PC-3 (cell line): ENCODE data around the gene MAPK8IP1. TPM values are rescaled to one million over a fixed set of nuclear protein-coding genes. Genes with fewer than 3 reads are reported as not detected.

Source experiments
- ATAC-seq: fragments of 200-7000 bp; cut with Tn5 transposase; 2 replicates; pipeline ENCODE4 v1.9.1; 2020; ENCODE audit warnings: mild to moderate bottlenecking, moderate library complexity
- BruUV-seq: library from RNA; stranded (reverse); fragments of 400-500 nt; replicated peaks from 2 replicates; lab custom pipeline; 2021; lab: Mats Ljungman, UMichigan
- CTCF ChIA-PET: fragments of 300-600 bp; sonication (Branson Sonifier 250); formaldehyde crosslinking; loops from one replicate; lab custom pipeline; 2022; ENCODE audit warnings: antibody characterized with exemption; lab: Charles Lee
- POLR2A ChIA-PET: fragments of 300-600 bp; sonication (Branson Sonifier 250); formaldehyde crosslinking; loops from one replicate; lab custom pipeline; 2022; ENCODE audit warnings: antibody characterized with exemption; ENCODE audit not compliant: unreplicated experiment; lab: Charles Lee
- DNase-seq: peaks from one replicate; pipeline ENCODE4 v3.0.0-alpha.2; 2015
- H2AFZ ChIP-seq: fragments of 300-600 bp; sonication (generic); 2 replicates; pipeline ENCODE4 v1.6.0; 2016; ENCODE audit warnings: antibody characterized with exemption, low read length
- H3F3A ChIP-seq: fragments of 300-600 bp; sonication (generic); one replicate; pipeline ENCODE4 v1.6.0; 2017; ENCODE audit warnings: antibody characterized with exemption, low read length, control low read depth, mild to moderate bottlenecking; ENCODE audit not compliant: unreplicated experiment
- H3K27ac ChIP-seq: fragments of 300-600 bp; sonication (generic); 2 replicates; pipeline ENCODE4 v1.5.1; 2016; ENCODE audit warnings: mild to moderate bottlenecking, low read length
- H3K27me3 ChIP-seq: fragments of 300-600 bp; sonication (generic); 2 replicates; pipeline ENCODE4 v1.6.1; 2016; ENCODE audit warnings: low read length, mixed read lengths
- H3K36me3 ChIP-seq: fragments of 300-600 bp; sonication (generic); 2 replicates; pipeline ENCODE4 v1.6.1; 2016; ENCODE audit warnings: low read depth, mixed run types, low read length, mixed read lengths
- H3K4me1 ChIP-seq: fragments of 300-600 bp; sonication (generic); 2 replicates; pipeline ENCODE4 v1.5.1; 2016; ENCODE audit warnings: low read length; ENCODE audit not compliant: insufficient read depth
- H3K4me2 ChIP-seq: fragments of 300-600 bp; sonication (generic); 2 replicates; pipeline ENCODE4 v1.6.0; 2016; ENCODE audit warnings: low read length
- H3K4me3 ChIP-seq: fragments of 300-600 bp; sonication (generic); 2 replicates; pipeline ENCODE4 v1.5.1; 2016; ENCODE audit warnings: mild to moderate bottlenecking, low read length, mixed read lengths
- H3K79me2 ChIP-seq: fragments of 300-600 bp; sonication (generic); 2 replicates; pipeline ENCODE4 v1.6.1; 2017; ENCODE audit warnings: low read length, mixed read lengths
- H3K9ac ChIP-seq: fragments of 300-600 bp; sonication (generic); 2 replicates; pipeline ENCODE4 v1.6.0; 2016; ENCODE audit warnings: mild to moderate bottlenecking, low read length
- H3K9me2 ChIP-seq: fragments of 300-600 bp; sonication (generic); replicated peaks from 2 replicates; pipeline ENCODE4 v1.6.1; 2016; ENCODE audit warnings: mixed run types, low read length, mixed read lengths
- H3K9me3 ChIP-seq: fragments of 300-600 bp; sonication (generic); 2 replicates; pipeline ENCODE4 v1.6.1; 2016; ENCODE audit warnings: low read length, mixed read lengths
- H4K20me1 ChIP-seq: fragments of 300-600 bp; sonication (generic); 2 replicates; pipeline ENCODE4 v1.6.1; 2016; ENCODE audit warnings: low read length, mixed read lengths
- EZH2 ChIP-seq: fragments of 300-600 bp; sonication (generic); IDR thresholded peaks from one replicate; pipeline ENCODE4 v1.6.1; 2017; ENCODE audit warnings: antibody characterized with exemption, mild to moderate bottlenecking, low read length; ENCODE audit not compliant: unreplicated experiment
- EZH2phosphoT487 ChIP-seq: fragments of 300-600 bp; sonication (generic); IDR thresholded peaks from 2 replicates; pipeline ENCODE4 v1.6.1; 2018; ENCODE audit warnings: mild to moderate bottlenecking, antibody characterized with exemption, low read length, borderline replicate concordance
- intact Hi-C: fragments of 100-400 bp; cut with micrococcal nuclease; formaldehyde crosslinking; loops from 2 replicates; pipeline ENCODE4 v1.9.0; 2023
- total RNA-seq: library from RNA; depleted of rRNA; stranded (reverse); fragments of >200 nt; gene quantifications from 2 replicates; pipeline ENCODE4 v1.2.3, GENCODE V29; 2014
- TF ChIP-seq, protein P1 (sequence below): fragments of 300-600 bp; sonication (generic); conservative IDR thresholded peaks from 2 replicates; pipeline ENCODE4 v1.5.1; 2017; ENCODE audit warnings: antibody characterized with exemption, low read depth, mild to moderate bottlenecking, low read length

The MAPK8IP1 gene
- total RNA-seq, 1 experiment from 2014 or later, result 7.1 TPM

DNA sequence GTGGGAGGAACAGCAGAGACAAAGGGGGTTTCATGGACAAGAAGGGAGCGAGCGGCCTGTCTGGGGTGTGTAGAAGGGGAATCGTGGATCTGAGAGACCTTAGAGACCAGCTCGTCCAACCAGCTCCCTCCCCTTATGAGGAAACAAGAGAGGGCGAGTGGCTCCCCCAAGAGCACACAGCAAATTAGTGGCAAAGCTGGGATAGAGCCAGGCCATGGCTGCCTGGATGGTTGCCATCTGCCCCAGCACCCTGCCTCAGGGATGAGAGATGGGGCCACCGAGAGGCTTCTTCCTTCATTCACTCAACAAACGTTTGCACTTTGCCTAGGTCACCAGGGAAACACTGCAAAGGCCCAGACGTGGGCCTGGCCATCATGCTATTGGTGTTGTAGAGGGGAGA, 4.1 kb downstream of the MAPK8IP1 start:
- no peak overlapping the region for H3K4me2 ChIP-seq
- BruUV-seq, result no TSS peak
- intact Hi-C loops, result no loop called here
- no peaks in the 10 kb centered on the region for H3K79me2 ChIP-seq
- H3K4me3 ChIP-seq, result no peak overlapping the region
- TF ChIP-seq, protein P1, sequence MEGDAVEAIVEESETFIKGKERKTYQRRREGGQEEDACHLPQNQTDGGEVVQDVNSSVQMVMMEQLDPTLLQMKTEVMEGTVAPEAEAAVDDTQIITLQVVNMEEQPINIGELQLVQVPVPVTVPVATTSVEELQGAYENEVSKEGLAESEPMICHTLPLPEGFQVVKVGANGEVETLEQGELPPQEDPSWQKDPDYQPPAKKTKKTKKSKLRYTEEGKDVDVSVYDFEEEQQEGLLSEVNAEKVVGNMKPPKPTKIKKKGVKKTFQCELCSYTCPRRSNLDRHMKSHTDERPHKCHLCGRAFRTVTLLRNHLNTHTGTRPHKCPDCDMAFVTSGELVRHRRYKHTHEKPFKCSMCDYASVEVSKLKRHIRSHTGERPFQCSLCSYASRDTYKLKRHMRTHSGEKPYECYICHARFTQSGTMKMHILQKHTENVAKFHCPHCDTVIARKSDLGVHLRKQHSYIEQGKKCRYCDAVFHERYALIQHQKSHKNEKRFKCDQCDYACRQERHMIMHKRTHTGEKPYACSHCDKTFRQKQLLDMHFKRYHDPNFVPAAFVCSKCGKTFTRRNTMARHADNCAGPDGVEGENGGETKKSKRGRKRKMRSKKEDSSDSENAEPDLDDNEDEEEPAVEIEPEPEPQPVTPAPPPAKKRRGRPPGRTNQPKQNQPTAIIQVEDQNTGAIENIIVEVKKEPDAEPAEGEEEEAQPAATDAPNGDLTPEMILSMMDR, result no peak
- ChIA-PET CTCF (no interaction called here), POLR2A (no interaction called here)
- no peaks in the 10 kb centered on the region for H3K36me3 ChIP-seq
- H2AFZ ChIP-seq, result no peak overlapping the region
- no peak overlapping the region for H3K27ac ChIP-seq
- DNase-seq, result no peak
- no peaks in the 10 kb centered on the region for H3K4me1 ChIP-seq
- no peaks in the 10 kb centered on the region for H3F3A ChIP-seq
- no peak overlapping the region for H3K9ac ChIP-seq
- H3K9me3 ChIP-seq, result no peaks in the 10 kb centered on the region
- no peaks in the 10 kb centered on the region for H3K9me2 ChIP-seq
- no peaks in the 10 kb centered on the region for H4K20me1 ChIP-seq
- H3K27me3 ChIP-seq, result no peaks in the 10 kb centered on the region
- no peak for ATAC-seq

DNA sequence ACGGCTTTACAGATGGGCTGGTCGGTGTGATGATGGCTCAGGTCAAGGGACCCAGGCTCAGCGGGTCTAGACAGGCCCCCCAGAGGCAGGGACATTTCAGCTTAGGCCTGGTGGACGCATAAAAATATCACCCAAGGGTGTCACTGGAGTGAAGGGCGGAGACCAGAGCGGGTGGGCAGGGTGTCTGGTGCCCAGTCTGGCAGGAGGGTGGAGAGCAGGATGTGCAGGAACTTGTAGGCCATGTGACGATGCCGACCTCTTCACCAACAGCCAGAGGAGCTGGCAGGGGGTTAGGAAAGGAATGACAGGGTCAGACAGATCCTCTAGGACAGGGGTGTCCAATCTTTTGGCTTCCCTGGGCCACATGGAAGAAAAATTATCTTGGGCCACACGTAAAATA, 4.5 kb downstream of the MAPK8IP1 start:
- Histone ChIP-seq H3F3A (no peaks in the 10 kb centered on the region), H3K27me3 (no peaks in the 10 kb centered on the region), H3K4me3 (no peak overlapping the region), H3K9me2 (no peaks in the 10 kb centered on the region), H2AFZ (no peak overlapping the region), H3K4me2 (no peak overlapping the region), H3K9me3 (no peaks in the 10 kb centered on the region), H4K20me1 (no peaks in the 10 kb centered on the region), H3K4me1 (no peaks in the 10 kb centered on the region), H3K79me2 (no peaks in the 10 kb centered on the region), H3K9ac (no peak overlapping the region), H3K27ac (no peak overlapping the region), H3K36me3 (no peaks in the 10 kb centered on the region)
- TF ChIP-seq EZH2phosphoT487 (no peak), EZH2 (no peak)
- TF ChIP-seq, protein P1, result no peak
- no peak for DNase-seq
- ChIA-PET POLR2A (no interaction called here), CTCF (interaction anchor here (1.1 kb wide), 1 partner anchor 117 kb away, joined by 4 read pairs; no protein-coding TSS in a partner anchor)
- no peak for ATAC-seq
- intact Hi-C loops, result no loop called here
- BruUV-seq, result no TSS peak

DNA sequence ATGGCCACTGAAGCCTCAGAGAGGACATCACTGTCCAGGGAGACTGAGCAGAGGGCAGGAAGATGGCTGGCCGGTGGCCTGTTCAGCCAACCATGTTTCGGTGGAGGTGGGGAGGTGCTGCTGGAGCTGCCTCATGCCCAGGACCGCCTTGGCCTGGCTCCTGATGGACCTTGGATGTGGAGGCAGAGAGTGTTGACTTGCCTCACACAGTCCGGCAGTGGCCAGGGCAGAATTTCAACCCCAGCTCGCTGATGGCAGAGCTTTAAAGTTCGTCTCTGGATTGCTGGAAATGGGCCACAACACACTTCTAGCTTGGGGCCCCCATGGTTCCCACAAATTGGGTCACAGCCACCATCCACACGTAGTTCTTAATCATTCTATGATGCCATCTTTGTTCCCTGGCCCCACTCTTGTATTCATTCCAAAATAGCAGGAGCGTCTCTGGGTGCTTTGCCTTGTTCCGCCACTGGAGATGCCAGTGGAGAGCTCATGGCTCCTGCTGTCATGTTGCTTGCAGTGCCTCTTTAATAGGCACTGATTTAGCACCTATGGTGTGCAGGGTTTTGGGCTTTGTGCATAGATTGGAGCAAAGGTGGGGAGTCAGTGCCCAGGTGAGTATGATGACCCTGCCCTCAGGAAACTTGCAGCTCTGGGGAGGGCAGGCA, 5.6 kb downstream of the MAPK8IP1 start:
- H3K4me2 ChIP-seq, result no peak overlapping the region
- H3K9me2 ChIP-seq, result no peaks in the 10 kb centered on the region
- no peak overlapping the region for H2AFZ ChIP-seq
- no peaks in the 10 kb centered on the region for H3F3A ChIP-seq
- H4K20me1 ChIP-seq, result no peaks in the 10 kb centered on the region
- no peaks in the 10 kb centered on the region for H3K9me3 ChIP-seq
- H3K4me1 ChIP-seq, result no peaks in the 10 kb centered on the region
- H3K9ac ChIP-seq, result no peak overlapping the region
- BruUV-seq, result no TSS peak
- ATAC-seq (no peak), DNase-seq (no peak)
- CTCF ChIA-PET, result interaction anchor here (0.9 to 1.1 kb wide), 2 partner anchors 11 to 116 kb away, joined by 3 to 4 read pairs; no protein-coding TSS in a partner anchor
- no peaks in the 10 kb centered on the region for H3K79me2 ChIP-seq
- no peaks in the 10 kb centered on the region for H3K36me3 ChIP-seq
- no peaks in the 10 kb centered on the region for H3K27me3 ChIP-seq
- intact Hi-C loops, result no loop called here
- TF ChIP-seq EZH2, result no peak
- TF ChIP-seq, protein P1, result no peak
- no peak for TF ChIP-seq EZH2phosphoT487
- POLR2A ChIA-PET, result no interaction called here
- no peak overlapping the region for H3K27ac ChIP-seq
- no peak overlapping the region for H3K4me3 ChIP-seq
